ENCODE results near the gene NAV3. TPM values are rescaled to one million over a fixed set of nuclear protein-coding genes. Genes with fewer than 3 reads are reported as not detected.

The NAV3 gene
- total RNA-seq, 1 donor from 2014 or later, result 8.1 TPM

- Mint-ChIP-seq H3K9me3 (ENCODE audit: unreplicated experiment) (peaks cover 2% of the 10 kb centered on the region), H3K4me1 (ENCODE audit: unreplicated experiment) (no peaks in the 10 kb centered on the region), H3K27me3 (ENCODE audit: unreplicated experiment) (peaks cover 18% of the 10 kb centered on the region), H3K4me3 (ENCODE audit: unreplicated experiment) (no peak overlapping the region), H3K36me3 (ENCODE audit: unreplicated experiment) (no peaks in the 10 kb centered on the region), H3K27ac (ENCODE audit: unreplicated experiment) (no peak overlapping the region)
- no peak for TF ChIP-seq CTCF (IDR thresholded peaks at IDR 0.05)
- no peak for DNase-seq (ENCODE audit: extremely low spot score, unreplicated experiment)
These were observed 85.6 kb downstream of the NAV3 start for GRCh38 chr12:77916276-77916675.

GRCh38 chr12:77918046-77918445, 87.4 kb downstream of the NAV3 start:
- Mint-ChIP-seq H3K9me3 (ENCODE audit: unreplicated experiment) (no peaks in the 10 kb centered on the region), H3K27ac (ENCODE audit: unreplicated experiment) (no peak overlapping the region), H3K36me3 (ENCODE audit: unreplicated experiment) (no peaks in the 10 kb centered on the region), H3K4me1 (ENCODE audit: unreplicated experiment) (peaks cover under 1% of the 10 kb centered on the region), H3K27me3 (ENCODE audit: unreplicated experiment) (peaks cover 17% of the 10 kb centered on the region), H3K4me3 (ENCODE audit: unreplicated experiment) (no peak overlapping the region)
- TF ChIP-seq CTCF (IDR thresholded peaks at IDR 0.05), result no peak
- DNase-seq (ENCODE audit: extremely low spot score, unreplicated experiment), result no peak

- H3K4me3 Mint-ChIP-seq (ENCODE audit: unreplicated experiment), result no peak overlapping the region
- H3K9me3 Mint-ChIP-seq (ENCODE audit: unreplicated experiment), result no peaks in the 10 kb centered on the region
- H3K27me3 Mint-ChIP-seq (ENCODE audit: unreplicated experiment), result peaks cover 9% of the 10 kb centered on the region
- peaks cover 13% of the 10 kb centered on the region for H3K4me1 Mint-ChIP-seq (ENCODE audit: unreplicated experiment)
- TF ChIP-seq CTCF (IDR thresholded peaks at IDR 0.05), result no peak
- no peak for DNase-seq (ENCODE audit: extremely low spot score, unreplicated experiment)
- H3K36me3 Mint-ChIP-seq (ENCODE audit: unreplicated experiment), result no peaks in the 10 kb centered on the region
- no peak overlapping the region for H3K27ac Mint-ChIP-seq (ENCODE audit: unreplicated experiment)
These were observed 88.8 kb downstream of the NAV3 start for GRCh38 chr12:77919450-77919849.

- no peaks in the 10 kb centered on the region for H3K36me3 Mint-ChIP-seq (ENCODE audit: unreplicated experiment)
- H3K27ac Mint-ChIP-seq (ENCODE audit: unreplicated experiment), result peak overlapping the region; percentile 64
- DNase-seq (ENCODE audit: extremely low spot score, unreplicated experiment), result no peak
- H3K4me3 Mint-ChIP-seq (ENCODE audit: unreplicated experiment), result no peak overlapping the region
- peaks cover 43% of the 10 kb centered on the region for H3K4me1 Mint-ChIP-seq (ENCODE audit: unreplicated experiment)
- TF ChIP-seq CTCF (IDR thresholded peaks at IDR 0.05), result no peak
- no peaks in the 10 kb centered on the region for H3K27me3 Mint-ChIP-seq (ENCODE audit: unreplicated experiment)
- H3K9me3 Mint-ChIP-seq (ENCODE audit: unreplicated experiment), result no peaks in the 10 kb centered on the region
These were observed 93.2 kb downstream of the NAV3 start for GRCh38 chr12:77923882-77924281.

- H3K27me3 Mint-ChIP-seq (ENCODE audit: unreplicated experiment), result no peaks in the 10 kb centered on the region
- H3K4me3 Mint-ChIP-seq (ENCODE audit: unreplicated experiment), result no peak overlapping the region
- DNase-seq (ENCODE audit: extremely low spot score, unreplicated experiment), result no peak
- peaks cover 43% of the 10 kb centered on the region for H3K4me1 Mint-ChIP-seq (ENCODE audit: unreplicated experiment)
- H3K27ac Mint-ChIP-seq (ENCODE audit: unreplicated experiment), result peak overlapping the region; percentile 64
- no peaks in the 10 kb centered on the region for H3K9me3 Mint-ChIP-seq (ENCODE audit: unreplicated experiment)
- TF ChIP-seq CTCF (IDR thresholded peaks at IDR 0.05), result no peak
- H3K36me3 Mint-ChIP-seq (ENCODE audit: unreplicated experiment), result no peaks in the 10 kb centered on the region
These were observed 94.0 kb downstream of the NAV3 start for GRCh38 chr12:77924703-77925102.
